Measurements from ENCODE around the gene TVP23C.

Gene TVP23C

GRCh38 chr17:15494821-15495220 lies 68.5 kb downstream of the TVP23C start:
- DNase-seq: no peak

GRCh38 chr17:15493693-15494035 lies 69.6 kb downstream of the TVP23C start:
- DNase-seq: no peak

- DNase-seq: no peak
Measured at GRCh38 chr17:15492791-15493692, 70.2 kb downstream of the TVP23C start.

- DNase-seq: no peak
Measured at GRCh38 chr17:15492186-15492585, 71.1 kb downstream of the TVP23C start.

- DNase-seq: no peak
Measured at GRCh38 chr17:15490634-15491261, 72.5 kb downstream of the TVP23C start.

GRCh38 chr17:15488557-15488956 lies 74.7 kb downstream of the TVP23C start:
- DNase-seq: no peak

- DNase-seq: no peak
Measured at GRCh38 chr17:15485045-15485444, 78.2 kb downstream of the TVP23C start.

- DNase-seq: no peak
Measured at GRCh38 chr17:15483431-15483830, 79.9 kb downstream of the TVP23C start.

GRCh38 chr17:15482476-15482875 lies 80.8 kb downstream of the TVP23C start:
- no peak for DNase-seq

- DNase-seq: no peak
Measured at GRCh38 chr17:15481481-15481880, 81.8 kb downstream of the TVP23C start.

- no peak for DNase-seq
Measured at GRCh38 chr17:15480204-15480603, 83.1 kb downstream of the TVP23C start.

- DNase-seq: no peak
Measured at GRCh38 chr17:15479703-15480102, 83.6 kb downstream of the TVP23C start.

GRCh38 chr17:15478845-15479244 lies 84.4 kb downstream of the TVP23C start:
- no peak for DNase-seq

- no peak for DNase-seq
Measured at GRCh38 chr17:15475631-15476354, 87.5 kb downstream of the TVP23C start.

- DNase-seq: no peak
Measured at GRCh38 chr17:15472891-15473290, 90.4 kb downstream of the TVP23C start.

GRCh38 chr17:15470536-15470935 lies 92.7 kb downstream of the TVP23C start:
- no peak for DNase-seq

GRCh38 chr17:15469260-15469659 lies 94.0 kb downstream of the TVP23C start:
- DNase-seq: no peak

GRCh38 chr17:15468126-15468525 lies 95.2 kb downstream of the TVP23C start:
- DNase-seq: no peak

GRCh38 chr17:15467592-15467991 lies 95.7 kb downstream of the TVP23C start, which contains the start of gene CDRT4:
Gene CDRT4, minus strand, starts transcription at chr17:15467621. Its CDS starts 27,383 bp downstream, at chr17:15440238.
- DNase-seq: no peak

- DNase-seq: no peak
Measured at GRCh38 chr17:15466131-15466530, 97.2 kb downstream of the TVP23C start.

- DNase-seq: no peak
Measured at GRCh38 chr17:15465045-15465701, 98.1 kb downstream of the TVP23C start.

GRCh38 chr17:15464231-15464985 lies 98.9 kb downstream of the TVP23C start:
- no peak for DNase-seq
